OCI-LY1 (cell line): ENCODE results near the gene TRAPPC12.
"Not testable (repeated sequence)": the region's sequence is repeated elsewhere in the genome, so short reads cannot be mapped to it uniquely, and the experiment has no call there.

Experiments
- CTCF ChIP-seq: fragments of 200-600 bp; sonication (generic), shearing (Covaris generic); IDR thresholded peaks from 2 replicates; pipeline ENCODE4 v1.5.1; 2017; ENCODE audit warnings: mild to moderate bottlenecking, antibody characterized with exemption, low read length, moderate library complexity, mixed read lengths
- EZH2 ChIP-seq: fragments of 200-600 bp; sonication (generic), shearing (Covaris generic); IDR thresholded peaks from 2 replicates; pipeline ENCODE4 v1.8.0; 2017; ENCODE audit warnings: borderline replicate concordance, mixed run types, mild to moderate bottlenecking, antibody characterized with exemption, low read length, moderate library complexity, mixed read lengths

GRCh38 chr2:3369340-3370181 is 9.9 kb upstream of the TRAPPC12 start:
- TF ChIP-seq CTCF, EZH2: not testable (repeated sequence)
